Esophagus squamous epithelium (tissue), 4 donors: ENCODE measurements around the gene ING5.

Experiments used
- POLR2A ChIP-seq, 4 donors: fragments of 450-650 bp; IDR thresholded peaks; one replicate each; pipeline ENCODE4 v1.6.1; 2017; ENCODE audit warnings: antibody characterized with exemption in 4 of 4, mild to moderate bottlenecking in 4 of 4, moderate library complexity in 3 of 4
- TF ChIP-seq, protein P1 (sequence below), 6 experiments: fragments of 450-650 bp in 4 of 6; fragments of 200-600 bp in 2 of 6; sonication (generic) in 2 of 6; IDR thresholded peaks; one replicate each; pipeline ENCODE4 v1.5.1; 2016 to 2019; ENCODE audit warnings: antibody characterized with exemption in 6 of 6, mild to moderate bottlenecking in 4 of 6, moderate library complexity in 4 of 6

DNA sequence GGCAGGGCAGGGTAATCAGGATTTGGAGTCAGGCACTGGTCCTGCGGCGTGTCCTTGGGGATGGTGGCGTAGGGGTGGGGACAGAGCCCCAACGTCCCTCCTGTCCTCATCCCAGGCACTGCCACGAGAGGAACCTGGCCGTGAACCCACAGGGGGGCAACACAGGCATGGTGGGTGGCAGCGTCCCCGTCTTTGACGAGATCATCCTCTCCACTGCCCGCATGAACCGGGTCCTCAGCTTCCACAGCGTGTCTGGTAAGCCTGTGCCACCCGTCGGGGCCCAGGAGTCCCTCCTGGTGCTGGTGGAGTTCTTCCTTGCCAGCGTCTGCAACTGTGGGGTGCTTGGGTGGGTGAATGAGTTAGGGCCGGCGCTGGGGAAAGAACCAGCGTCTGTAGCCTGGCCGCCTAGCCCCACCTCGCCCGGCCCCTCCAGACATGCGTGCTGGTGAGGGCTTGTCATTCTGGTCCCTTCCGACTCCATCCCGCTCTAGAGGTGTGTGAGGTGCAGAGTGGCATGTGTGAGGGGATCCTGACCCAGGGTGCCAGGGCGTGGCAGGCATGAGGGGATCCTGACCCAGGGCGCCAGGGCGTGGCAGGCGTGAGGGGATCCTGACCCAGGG, 40.6 kb downstream of the ING5 start:
- TF ChIP-seq, protein P1, sequence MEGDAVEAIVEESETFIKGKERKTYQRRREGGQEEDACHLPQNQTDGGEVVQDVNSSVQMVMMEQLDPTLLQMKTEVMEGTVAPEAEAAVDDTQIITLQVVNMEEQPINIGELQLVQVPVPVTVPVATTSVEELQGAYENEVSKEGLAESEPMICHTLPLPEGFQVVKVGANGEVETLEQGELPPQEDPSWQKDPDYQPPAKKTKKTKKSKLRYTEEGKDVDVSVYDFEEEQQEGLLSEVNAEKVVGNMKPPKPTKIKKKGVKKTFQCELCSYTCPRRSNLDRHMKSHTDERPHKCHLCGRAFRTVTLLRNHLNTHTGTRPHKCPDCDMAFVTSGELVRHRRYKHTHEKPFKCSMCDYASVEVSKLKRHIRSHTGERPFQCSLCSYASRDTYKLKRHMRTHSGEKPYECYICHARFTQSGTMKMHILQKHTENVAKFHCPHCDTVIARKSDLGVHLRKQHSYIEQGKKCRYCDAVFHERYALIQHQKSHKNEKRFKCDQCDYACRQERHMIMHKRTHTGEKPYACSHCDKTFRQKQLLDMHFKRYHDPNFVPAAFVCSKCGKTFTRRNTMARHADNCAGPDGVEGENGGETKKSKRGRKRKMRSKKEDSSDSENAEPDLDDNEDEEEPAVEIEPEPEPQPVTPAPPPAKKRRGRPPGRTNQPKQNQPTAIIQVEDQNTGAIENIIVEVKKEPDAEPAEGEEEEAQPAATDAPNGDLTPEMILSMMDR (IDR thresholded peaks at IDR 0.05) = no peak
- TF ChIP-seq POLR2A (IDR thresholded peaks at IDR 0.05) = no peak
